Lower leg skin (tissue), 4 donors: ENCODE results near the gene CAPSL. TPM values are rescaled to one million over a fixed set of nuclear protein-coding genes. Genes with fewer than 3 reads are reported as not detected.

ENCODE experiments used
- DNase-seq, 2 donors: peaks; one replicate each; pipeline ENCODE4 v3.0.0-alpha.2; 2019; ENCODE audit warnings: low spot score in 2 of 2
- H3K4me3 ChIP-seq: fragments of 200-600 bp; sonication (generic); 2 replicates; pipeline ENCODE4 v1.5.1; 2017; ENCODE audit warnings: mild to moderate bottlenecking, low read depth; ENCODE audit not compliant: poor library complexity, severe bottlenecking
- POLR2A ChIP-seq, 2 donors: fragments of 450-650 bp; IDR thresholded peaks; one replicate each; pipeline ENCODE4 v1.6.1; 2016 to 2017; ENCODE audit warnings: antibody characterized with exemption in 2 of 2, mild to moderate bottlenecking in 1 of 2, moderate library complexity in 1 of 2
- WGBS, 2 donors: methylation state at CpG; one replicate each; pipeline ENCODE4 v1.1.5; 2018; 5-methylcytosine and 5-hydroxymethylcytosine counted together
- intact Hi-C: fragments of 100-400 bp; cut with DNase I; formaldehyde crosslinking; loops from one replicate; pipeline ENCODE4 v1.15.0; 2023; ENCODE audit warnings: low total_unique reads
- total RNA-seq, 4 donors: library from RNA; depleted of rRNA; stranded (reverse); fragments of >200 nt; gene quantifications; one replicate each; pipeline ENCODE4 v1.1.0, GENCODE V29; 2016
- TF ChIP-seq, protein P1 (sequence below), 3 donors: fragments of 450-650 bp; IDR thresholded peaks; one replicate each; pipeline ENCODE4 v1.5.1; 2016; ENCODE audit warnings: antibody characterized with exemption in 3 of 3, mild to moderate bottlenecking in 3 of 3, moderate library complexity in 2 of 3

The CAPSL gene
- total RNA-seq, 4 donors from 2014 or later = not detected

DNA sequence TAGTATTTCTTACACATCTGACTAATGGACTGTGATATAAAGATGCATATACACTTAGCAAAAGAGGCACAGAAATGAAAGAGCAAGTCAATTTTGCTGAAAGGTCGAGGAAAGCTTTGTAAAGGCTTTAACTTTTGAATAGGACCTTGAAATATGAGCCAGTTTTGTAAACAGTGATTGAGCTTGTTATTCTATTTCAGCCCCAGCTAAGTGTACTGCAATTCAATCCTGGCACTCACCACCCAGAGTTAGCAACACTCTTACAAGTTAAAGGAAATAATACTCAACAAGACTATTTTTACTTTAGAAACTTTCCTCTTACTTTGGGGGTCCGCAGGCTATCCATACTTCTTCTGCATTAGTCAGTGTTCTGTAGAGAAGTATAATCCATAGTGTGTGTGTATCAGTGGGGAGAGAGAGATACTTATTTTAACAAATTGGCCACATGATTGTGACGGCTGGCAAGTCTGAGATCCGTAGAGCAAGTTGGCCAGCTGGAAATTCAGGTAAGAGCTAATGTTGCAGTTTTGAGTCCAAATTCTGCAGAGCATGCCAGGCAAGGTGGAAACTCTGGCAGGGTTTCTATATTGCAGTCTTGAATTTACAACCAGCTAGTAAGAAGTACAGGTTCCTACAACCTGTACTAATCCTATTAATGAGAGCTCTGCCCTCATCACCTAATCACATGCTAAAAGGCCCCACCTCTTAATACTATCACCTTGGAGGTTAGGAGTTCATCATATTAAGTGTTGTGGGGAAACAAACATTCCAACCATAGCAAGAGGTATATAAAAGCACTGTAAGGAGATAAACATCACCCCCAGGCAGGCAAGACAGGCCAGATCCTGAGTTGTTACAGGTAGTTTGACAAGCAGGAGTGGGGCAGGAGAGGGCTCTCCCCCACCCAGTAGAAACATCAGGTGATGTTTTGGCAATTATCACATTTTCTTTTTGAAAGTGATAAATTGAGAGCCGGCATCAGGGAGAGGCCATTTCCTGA is 48.1 kb downstream of the CAPSL start:
- TF ChIP-seq, protein P1, sequence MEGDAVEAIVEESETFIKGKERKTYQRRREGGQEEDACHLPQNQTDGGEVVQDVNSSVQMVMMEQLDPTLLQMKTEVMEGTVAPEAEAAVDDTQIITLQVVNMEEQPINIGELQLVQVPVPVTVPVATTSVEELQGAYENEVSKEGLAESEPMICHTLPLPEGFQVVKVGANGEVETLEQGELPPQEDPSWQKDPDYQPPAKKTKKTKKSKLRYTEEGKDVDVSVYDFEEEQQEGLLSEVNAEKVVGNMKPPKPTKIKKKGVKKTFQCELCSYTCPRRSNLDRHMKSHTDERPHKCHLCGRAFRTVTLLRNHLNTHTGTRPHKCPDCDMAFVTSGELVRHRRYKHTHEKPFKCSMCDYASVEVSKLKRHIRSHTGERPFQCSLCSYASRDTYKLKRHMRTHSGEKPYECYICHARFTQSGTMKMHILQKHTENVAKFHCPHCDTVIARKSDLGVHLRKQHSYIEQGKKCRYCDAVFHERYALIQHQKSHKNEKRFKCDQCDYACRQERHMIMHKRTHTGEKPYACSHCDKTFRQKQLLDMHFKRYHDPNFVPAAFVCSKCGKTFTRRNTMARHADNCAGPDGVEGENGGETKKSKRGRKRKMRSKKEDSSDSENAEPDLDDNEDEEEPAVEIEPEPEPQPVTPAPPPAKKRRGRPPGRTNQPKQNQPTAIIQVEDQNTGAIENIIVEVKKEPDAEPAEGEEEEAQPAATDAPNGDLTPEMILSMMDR (IDR thresholded peaks at IDR 0.05) = no peak
- TF ChIP-seq POLR2A (IDR thresholded peaks at IDR 0.05) = no peak
- WGBS, 2 donors = 45 to 46% methylated on average over 5 of the region's 5 CpGs
- intact Hi-C loops = no loop called here
- H3K4me3 ChIP-seq = no peak overlapping the region
- no peak for DNase-seq

DNA sequence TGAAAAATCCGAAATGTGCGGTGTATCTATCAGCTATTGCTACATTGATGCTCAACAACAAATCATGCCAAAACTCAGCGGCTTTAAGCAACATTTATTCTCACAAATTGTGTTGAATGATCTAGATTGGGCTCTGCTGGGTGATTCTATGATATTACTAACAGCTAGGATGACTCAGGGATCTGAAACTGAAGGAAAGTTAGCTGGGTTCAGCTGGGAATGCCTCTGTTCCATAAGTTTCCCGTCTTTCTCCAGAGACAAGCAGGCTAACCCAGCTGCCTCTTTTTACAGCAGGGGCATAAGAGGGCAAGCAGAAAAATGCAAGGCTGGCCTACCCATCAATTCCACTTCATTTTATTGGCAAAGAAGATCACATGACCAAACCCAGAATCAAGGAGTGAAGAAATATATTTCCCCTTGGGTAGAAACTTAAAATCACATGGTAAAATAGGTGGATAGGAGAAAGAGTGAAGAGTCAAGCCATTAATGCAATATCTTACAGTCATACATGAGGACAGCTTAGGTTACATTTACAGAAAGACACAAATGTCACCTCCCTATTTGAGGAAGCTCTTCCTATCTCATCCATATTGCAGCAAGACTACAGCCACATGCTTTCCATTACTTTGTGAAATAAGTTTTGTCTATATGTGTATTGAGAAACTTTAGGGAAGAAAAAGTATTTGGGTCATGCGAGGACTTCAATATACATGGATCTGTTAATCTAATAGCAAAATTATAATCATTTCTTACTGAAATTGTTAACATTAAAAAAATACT is 50.9 kb downstream of the CAPSL start:
- no peak for DNase-seq
- WGBS, 2 donors = 66 to 74% methylated on average over 5 of the region's 5 CpGs
- no peak for TF ChIP-seq POLR2A (IDR thresholded peaks at IDR 0.05)
- TF ChIP-seq, protein P1 (IDR thresholded peaks at IDR 0.05) = no peak
- H3K4me3 ChIP-seq = no peak overlapping the region
- intact Hi-C loops = no loop called here

DNA sequence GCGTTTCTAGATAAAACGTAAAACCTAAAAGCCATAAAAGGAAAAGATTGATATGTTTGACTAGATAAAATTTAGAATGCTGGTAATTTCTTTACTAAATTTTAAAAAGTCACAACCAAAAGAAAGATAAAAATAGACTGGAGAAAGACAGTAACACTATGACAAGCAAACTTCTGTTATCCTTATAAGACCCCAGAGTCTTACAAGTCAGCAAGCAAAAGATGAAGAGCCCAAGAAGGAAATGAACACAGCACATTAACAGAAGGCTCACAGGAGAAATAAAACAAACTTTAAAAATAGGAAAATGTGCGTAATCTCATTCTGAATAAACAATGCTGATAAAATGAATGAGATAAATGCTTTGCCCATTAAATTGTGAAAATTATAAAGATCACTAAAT is 52.0 kb downstream of the CAPSL start:
- DNase-seq = no peak
- intact Hi-C loops = no loop called here
- TF ChIP-seq POLR2A (IDR thresholded peaks at IDR 0.05) = no peak
- TF ChIP-seq, protein P1 (IDR thresholded peaks at IDR 0.05) = no peak
- 83 to 84% methylated on average over 3 of the region's 3 CpGs for WGBS, 2 donors
- H3K4me3 ChIP-seq = no peak overlapping the region

DNA sequence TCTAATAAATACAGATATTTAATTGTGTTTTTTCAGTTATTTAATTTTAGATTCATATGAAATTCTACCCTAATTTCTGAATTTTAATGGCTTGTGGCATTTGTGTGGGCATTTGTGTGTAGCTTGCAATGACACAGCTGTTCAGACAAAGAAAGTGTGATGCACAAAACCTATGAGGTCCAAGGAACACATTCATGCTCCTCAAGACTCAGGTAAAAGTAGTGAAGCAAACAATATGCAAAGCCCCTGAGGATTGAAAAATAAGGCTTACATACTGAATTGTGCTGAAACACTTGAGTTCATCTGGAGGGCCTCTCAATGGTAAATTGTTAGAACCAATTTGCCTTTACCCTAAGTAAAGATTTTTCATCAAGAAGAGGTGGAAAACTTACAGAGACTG is 53.6 kb downstream of the CAPSL start:
- DNase-seq = no peak

DNA sequence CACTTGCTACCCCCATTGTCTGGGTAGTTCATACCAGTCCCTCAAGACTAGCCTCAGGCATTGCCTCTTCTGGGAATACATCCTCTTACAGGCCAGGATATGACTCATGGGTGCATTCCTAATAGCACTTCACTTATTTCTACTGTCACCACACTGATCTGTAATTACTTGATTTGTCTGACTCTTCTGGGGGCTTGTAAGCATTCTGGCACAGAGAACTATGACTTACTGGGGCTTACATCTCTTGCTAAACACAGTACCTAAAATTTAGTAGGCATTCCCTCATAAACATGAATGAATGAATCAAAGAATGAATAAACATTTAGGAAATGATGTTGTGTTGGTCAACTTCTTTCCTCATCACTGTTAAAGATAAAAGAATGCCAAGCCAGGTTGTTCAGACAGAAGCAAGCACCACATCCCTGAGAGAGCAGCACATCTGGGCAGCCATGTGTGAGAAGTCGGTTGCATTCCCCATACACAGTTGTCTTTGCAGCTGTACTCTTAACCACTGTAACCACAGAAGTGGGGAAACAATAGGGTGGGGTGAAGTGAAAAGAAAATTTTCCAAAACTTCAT is 54.1 kb downstream of the CAPSL start:
- 63 to 64% methylated on average over 1 of the region's 1 CpG for WGBS, 2 donors
- TF ChIP-seq, protein P1 (IDR thresholded peaks at IDR 0.05) = no peak
- TF ChIP-seq POLR2A (IDR thresholded peaks at IDR 0.05) = no peak
- no peak for DNase-seq
- no peak overlapping the region for H3K4me3 ChIP-seq
- intact Hi-C loops = no loop called here

More for the DNA sequence above, 53.6 kb downstream of the CAPSL start:
- intact Hi-C loops = no loop called here
- no peak for TF ChIP-seq POLR2A (IDR thresholded peaks at IDR 0.05)
- TF ChIP-seq, protein P1 (IDR thresholded peaks at IDR 0.05) = no peak
- no peak overlapping the region for H3K4me3 ChIP-seq
